ENCODE data around the gene PLSCR3.
A peak's percentile ranks its signal among the peaks of the same experiment; 100 is the strongest.

The PLSCR3 gene

DNA sequence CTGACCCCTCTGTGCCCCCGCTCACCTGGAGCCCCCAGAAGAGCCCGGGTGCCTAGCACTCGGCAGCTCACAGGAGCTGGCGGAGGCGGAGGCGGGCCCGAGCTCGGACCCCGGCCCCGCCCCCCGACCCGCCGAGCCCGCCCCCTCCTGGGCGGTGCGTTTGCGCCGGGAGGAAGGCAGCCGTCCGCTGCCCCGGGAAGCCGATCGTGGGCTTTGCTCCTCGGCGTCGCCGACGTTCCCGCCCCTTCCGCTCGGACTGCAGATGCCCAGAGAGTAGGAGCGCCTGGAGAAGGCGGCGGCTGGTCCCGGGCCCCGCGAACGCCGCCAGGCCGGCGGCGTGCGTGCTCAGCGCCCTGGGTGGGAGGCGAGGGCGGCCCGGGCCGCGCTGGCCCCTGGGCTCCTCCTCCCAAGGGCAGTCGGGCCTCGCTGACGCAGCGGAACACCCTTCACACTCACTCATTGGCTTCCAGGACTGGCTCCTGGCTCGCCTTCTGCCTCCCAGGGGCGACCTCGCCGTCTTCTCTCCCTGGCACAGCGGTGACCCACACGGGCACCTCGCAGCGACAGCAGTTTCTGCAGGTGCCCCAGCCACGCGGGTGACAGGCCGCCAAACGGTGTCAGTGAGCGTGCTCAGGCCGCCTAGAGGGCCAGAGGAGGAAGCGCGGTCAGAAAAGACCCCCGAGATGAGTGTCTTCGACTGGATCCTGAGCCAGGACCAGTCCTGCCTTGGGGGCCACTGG lies at the start of gene PLSCR3:
PLSCR3 (minus strand) TSS at position 74 of the 740 bp plus-strand sequence. CDS start 415 bp downstream, outside the sequence.
- DNase-seq: peak; percentile 75

GRCh38 chr17:7443499-7444485 lies 49.5 kb upstream of the PLSCR3 start:
- DNase-seq: no peak

GRCh38 chr17:7442142-7442541 lies 47.8 kb upstream of the PLSCR3 start:
- no peak for DNase-seq

GRCh38 chr17:7441266-7441665 lies 46.9 kb upstream of the PLSCR3 start:
- no peak for DNase-seq

DNA sequence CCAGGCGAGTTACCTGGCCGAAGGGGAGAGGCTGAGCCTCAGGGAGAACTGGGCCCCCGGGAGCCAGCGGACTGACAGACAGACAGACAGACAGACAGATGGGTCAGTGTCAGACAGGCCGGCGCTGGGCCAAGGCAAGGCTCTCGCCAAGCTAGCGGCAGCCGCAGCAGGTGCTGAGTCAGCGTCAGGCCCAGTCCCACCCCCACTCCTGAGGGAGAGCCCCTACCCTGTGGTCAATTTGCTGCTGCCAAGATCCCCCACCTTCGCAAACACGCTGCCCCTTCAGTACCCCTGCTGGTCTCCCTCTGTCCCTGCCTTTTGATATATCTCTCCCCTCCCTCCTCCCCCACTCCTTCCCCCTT lies 46.5 kb upstream of the PLSCR3 start:
- no peak for DNase-seq

GRCh38 chr17:7440113-7440833 lies 45.9 kb upstream of the PLSCR3 start:
- DNase-seq: peak; percentile 12

- no peak for DNase-seq
These were observed 45.3 kb upstream of the PLSCR3 start, which contains the start of gene FGF11 for GRCh38 chr17:7439462-7440112. TSS of gene FGF11 (plus strand) at chr17:7439512. CDS start at chr17:7439621, 109 bp downstream.

DNA sequence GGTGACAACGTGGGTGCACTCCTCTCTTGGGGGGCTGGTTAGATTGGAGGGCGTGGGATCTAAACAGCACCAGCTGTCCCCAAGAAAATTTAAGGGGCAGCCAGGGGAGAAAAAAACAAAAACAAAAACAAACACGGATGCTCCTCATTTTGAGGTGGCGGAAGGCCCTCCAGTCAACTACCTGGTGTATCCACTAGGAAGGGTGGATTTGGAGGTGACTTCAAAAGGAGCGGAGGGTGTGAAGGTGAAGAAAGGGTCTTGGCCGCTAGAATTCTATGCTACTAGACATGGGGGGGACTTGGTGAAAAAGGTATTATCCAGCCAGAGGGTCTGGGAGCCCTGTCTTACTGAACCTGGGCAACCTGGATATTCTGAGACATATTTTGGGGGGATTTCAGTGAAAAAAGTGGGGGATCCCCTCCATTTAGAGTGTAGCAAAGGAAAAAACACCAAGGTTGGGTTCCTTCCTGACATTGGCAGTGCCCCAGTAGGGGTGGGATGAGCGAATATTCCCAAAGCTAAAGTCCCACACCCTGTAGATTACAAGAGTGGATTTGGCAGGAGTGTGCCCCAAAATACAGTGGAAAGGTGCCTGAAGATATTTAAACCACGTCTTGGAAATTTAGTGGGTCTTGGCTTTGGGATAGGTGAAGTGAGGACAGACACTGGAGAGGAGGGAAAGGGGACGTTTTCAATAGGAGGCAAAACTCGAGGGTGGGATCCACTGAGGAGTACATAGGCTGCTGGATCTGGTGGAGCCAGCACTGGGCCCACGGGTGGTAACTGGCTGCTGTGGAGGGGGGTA lies 44.5 kb upstream of the PLSCR3 start:
- no peak for DNase-seq

DNA sequence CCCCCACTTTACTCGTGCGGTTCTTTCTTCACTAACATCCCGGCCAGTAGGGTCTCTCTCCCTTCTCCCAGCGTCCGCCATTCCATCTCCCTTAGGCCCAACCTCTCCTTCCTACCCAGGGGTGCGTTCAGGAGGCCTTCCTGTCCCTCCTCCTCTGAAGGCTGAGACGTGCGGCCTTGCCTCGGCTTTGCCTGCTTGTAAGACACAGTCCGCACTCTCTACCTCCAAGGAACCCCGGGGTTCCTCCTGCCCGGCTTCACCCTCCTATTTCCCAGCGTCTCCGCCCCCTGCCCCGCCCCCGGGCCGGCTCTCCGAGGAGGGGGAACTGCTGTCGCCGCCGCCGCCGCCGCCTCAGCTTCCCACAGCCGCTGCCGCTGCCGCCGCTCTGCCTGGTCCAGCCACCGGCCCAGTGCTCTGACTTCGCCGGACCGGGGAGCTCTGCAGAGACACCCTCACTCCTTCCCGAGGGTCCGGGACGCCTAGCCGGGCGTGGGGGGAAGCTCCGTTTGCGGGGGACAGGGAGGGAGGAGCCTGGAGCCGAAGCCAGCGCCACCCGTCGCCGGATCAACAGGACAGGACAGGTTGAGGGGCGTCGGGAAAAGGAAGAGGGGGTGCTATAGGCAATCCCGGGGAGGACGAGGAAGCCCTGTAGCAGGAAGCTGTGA lies 43.8 kb upstream of the PLSCR3 start:
- DNase-seq: peak; percentile 57

DNA sequence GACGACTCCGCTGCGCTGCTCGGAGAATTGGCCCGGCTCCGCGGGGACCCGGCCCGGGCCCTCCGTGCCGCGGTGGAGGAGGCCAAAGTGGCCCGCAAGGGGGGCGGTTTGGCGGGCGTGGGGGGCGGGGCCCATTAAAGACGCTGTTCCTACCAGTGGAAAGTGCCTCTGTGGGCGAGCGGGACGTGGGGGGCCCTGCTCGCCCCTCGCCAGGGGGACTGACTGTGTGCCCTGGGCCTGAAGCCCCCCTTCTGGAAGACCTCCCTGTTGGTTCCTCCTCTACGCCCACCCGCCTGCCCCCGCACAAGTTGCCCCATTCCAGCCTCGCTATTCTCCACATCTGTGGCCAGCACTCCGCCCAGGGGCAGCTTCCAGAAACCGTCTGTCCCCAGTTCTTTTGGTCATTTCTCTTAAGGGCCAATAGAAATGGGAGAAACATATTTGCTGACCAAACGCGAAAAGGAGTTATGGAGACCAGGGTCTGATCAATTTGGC lies 43.1 kb upstream of the PLSCR3 start:
- no peak for DNase-seq

GRCh38 chr17:7436556-7437368 lies 42.4 kb upstream of the PLSCR3 start:
- DNase-seq: peak; percentile 79

GRCh38 chr17:7435676-7436555 lies 41.6 kb upstream of the PLSCR3 start:
- DNase-seq: peak; percentile 47

GRCh38 chr17:7432296-7432695 lies 38.0 kb upstream of the PLSCR3 start:
- no peak for DNase-seq

GRCh38 chr17:7431231-7431630 lies 36.9 kb upstream of the PLSCR3 start:
- DNase-seq: no peak

GRCh38 chr17:7429722-7430121 lies 35.4 kb upstream of the PLSCR3 start:
- DNase-seq: no peak

- no peak for DNase-seq
These were observed 34.2 kb upstream of the PLSCR3 start, which contains the start of gene SPEM3 for GRCh38 chr17:7428557-7428956. TSS of gene SPEM3 (plus strand) at chr17:7428857. CDS start at chr17:7428903, 46 bp downstream.

- no peak for DNase-seq
These were observed 33.2 kb upstream of the PLSCR3 start for GRCh38 chr17:7427549-7427948.

DNA sequence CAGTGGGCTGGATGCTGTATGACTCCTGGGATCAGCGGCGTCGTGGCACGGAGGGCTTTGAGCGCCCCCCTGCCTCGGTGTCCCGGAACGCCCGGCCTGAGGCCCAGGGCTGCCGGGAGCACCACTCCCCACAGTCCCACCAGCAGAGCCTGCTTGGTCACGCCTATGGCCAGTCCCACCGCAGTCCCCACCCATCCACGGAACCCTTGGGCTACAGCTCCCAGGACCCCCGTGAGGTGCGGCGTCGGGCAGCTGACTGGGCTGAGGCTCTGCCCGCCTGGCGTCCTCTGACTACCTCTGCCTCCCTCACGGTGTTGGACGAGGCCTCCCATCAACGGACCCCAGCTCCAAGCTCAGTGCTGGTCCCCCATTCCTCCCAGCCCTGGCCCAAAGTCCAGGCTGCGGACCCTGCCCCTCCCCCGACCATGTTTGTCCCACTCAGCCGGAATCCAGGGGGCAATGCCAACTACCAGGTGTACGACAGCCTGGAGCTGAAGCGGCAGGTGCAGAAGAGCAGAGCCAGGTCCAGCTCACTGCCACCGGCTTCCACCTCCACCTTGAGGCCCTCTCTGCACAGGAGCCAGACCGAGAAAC lies 32.7 kb upstream of the PLSCR3 start:
- DNase-seq: no peak
